AG09319 (cell line): ENCODE measurements around the gene CBX5.
"Not testable (repeated sequence)": the region's sequence is repeated elsewhere in the genome, so short reads cannot be mapped to it uniquely, and the experiment has no call there.

Experiments used
- DNase-seq: peaks from one replicate; pipeline ENCODE4 v3.0.0-alpha.2; 2010; ENCODE audit warnings: low read depth; ENCODE audit errors: extremely low read depth
- CTCF ChIP-seq: IDR thresholded peaks from 2 replicates; pipeline ENCODE4 v1.5.1; 2011; ENCODE audit warnings: low read depth, mild to moderate bottlenecking, inconsistent platforms, low read length, moderate library complexity

The CBX5 gene

DNA sequence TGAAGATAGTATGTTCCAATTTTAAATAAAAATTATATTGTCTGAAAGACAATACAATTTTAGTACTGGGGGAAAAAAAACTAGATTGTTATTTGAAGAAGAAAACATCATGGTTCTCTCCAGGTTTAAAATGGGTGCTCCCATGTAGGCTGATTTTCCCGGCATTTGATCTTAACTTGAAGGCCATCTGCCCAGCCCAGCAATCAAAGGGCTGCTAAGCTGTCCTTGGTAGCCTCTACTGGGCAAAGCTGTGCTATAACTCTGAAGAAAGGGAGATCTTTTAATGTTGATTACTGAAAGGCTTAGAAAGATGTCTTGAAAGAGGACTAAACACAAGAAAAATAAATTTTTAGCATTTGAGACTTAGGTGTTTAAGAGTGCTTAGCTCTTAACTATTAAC lies 41.4 kb downstream of the CBX5 start:
- no peak for DNase-seq
- TF ChIP-seq CTCF = no peak

DNA sequence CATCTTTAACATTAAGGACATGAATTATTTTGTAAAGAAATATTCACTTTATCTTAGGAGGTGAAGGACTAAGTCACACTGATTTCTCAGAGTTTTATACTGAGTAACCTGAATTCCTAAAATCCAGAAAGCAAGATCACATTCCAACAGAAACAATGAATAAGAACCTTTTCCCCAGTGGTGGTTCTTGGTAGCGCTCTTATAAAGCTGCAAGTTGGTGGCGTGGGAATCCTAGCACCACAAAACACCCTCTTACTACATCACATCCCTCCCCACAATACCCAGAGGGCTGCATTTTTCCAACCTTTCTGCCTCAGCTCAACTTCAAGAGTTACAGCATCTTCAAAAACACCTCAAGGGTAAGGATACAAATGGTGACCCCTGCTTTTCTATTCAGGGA lies 47.1 kb downstream of the CBX5 start:
- DNase-seq = no peak
- peak; percentile 16 for TF ChIP-seq CTCF

DNA sequence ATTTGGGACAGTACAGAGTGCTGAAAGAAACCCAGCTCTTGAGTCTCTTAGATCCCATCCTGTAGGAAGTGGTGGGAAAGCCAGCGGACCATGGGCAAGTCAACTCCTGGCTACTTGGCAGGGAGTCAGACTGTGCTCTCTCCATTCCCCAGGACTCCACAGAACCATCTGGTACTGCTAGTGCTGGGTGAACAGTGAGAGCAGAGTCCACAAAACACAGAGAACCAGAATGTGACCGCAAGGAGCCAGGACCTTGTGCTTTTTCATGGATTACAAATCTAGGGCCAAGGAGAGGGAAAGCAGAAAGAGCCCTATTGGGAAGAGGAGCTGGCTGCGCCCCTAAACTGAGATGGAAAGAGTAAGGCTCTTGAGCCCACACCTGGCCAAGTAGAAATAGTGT lies 48.7 kb downstream of the CBX5 start:
- not testable (repeated sequence) for DNase-seq

- no peak for DNase-seq
These were observed 49.4 kb downstream of the CBX5 start for GRCh38 chr12:54230555-54230954.

DNA sequence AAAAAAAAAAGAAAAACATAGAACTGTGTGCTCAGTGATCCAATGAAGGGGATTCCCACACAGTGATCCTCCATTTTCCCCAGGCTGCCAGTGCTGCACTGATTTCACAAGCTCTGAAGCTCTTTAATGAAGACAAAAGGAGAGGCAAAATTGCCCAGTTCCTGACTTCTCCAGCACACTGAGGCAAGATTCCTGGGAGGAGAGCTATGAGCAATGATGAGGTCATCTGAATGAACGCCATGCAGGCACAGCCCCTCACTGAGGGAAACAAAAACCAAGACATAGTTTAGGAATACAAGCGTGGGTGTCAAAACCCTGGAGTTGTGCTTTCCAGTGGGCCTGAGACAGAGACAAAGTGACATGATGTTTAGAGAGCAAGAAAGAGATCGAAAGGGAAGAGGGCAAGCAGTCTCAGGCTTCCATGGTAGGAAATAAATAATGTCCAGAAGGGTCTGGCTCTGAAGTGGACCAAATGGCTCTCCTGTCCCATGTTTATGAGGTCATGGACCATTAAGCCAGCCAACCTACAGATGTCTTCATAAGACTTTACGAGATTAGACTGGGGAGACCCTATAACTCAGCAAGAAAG lies 50.2 kb downstream of the CBX5 start:
- DNase-seq = peak; percentile 89
- TF ChIP-seq CTCF = no peak

More at GRCh38 chr12:54230555-54230954, 49.4 kb downstream of the CBX5 start:
- no peak for TF ChIP-seq CTCF

GRCh38 chr12:54228471-54228870 lies 51.5 kb downstream of the CBX5 start:
- no peak for DNase-seq
- TF ChIP-seq CTCF = no peak

DNA sequence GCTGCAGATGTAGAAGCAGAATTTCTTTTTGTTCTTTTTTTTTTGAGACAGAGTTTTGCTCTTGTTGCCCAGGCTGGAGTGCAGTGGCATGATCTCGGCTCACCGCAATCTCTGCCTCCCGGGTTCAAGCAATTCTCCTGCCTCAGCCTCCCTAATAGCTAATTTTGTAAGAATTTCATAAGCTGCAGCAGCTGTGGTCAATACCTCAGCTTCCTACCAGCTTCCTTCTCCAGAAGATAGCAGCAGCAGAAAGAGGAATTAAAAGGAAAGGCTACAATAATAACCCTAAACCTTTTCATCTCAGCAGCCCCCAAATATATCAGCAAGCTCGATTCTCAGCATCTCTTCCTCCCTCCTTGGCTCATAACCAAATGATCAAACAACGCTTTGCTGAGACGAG lies 52.0 kb downstream of the CBX5 start:
- not testable (repeated sequence) for DNase-seq

- DNase-seq = no peak
- no peak for TF ChIP-seq CTCF
These were observed 52.5 kb downstream of the CBX5 start for GRCh38 chr12:54227376-54227775.
